NCI-H2081 treated with DMSO at 0.1 percent for 48 hours (cell line): Measurements from ENCODE around the gene RS1.

Source experiments
- DNase-seq: peaks from one replicate; lab custom pipeline; 2025; lab: John Stamatoyannopoulos, UW

The RS1 gene

GRCh38 chrX:18672008-18672407, at the start of gene RS1:
TSS of gene RS1 (minus strand) at chrX:18672108. CDS start at chrX:18672068, 40 bp downstream.
- DNase-seq: no peak

- no peak for DNase-seq
Measured at GRCh38 chrX:18719852-18720251, 47.9 kb upstream of the RS1 start.

- no peak for DNase-seq
Measured at GRCh38 chrX:18714910-18715309, 43.0 kb upstream of the RS1 start.

- DNase-seq: no peak
Measured at GRCh38 chrX:18709833-18710232, 37.9 kb upstream of the RS1 start.

GRCh38 chrX:18707426-18708049, 35.6 kb upstream of the RS1 start, which contains the start of gene PPEF1:
TSS of gene PPEF1 (plus strand) at chrX:18707645. CDS start at chrX:18707781, 136 bp downstream.
- DNase-seq: no peak

- no peak for DNase-seq
Measured at GRCh38 chrX:18702362-18703195, 30.7 kb upstream of the RS1 start.

GRCh38 chrX:18701621-18702361, 29.9 kb upstream of the RS1 start:
- DNase-seq: no peak

- DNase-seq: no peak
Measured at GRCh38 chrX:18698737-18699650, 27.1 kb upstream of the RS1 start.

- no peak for DNase-seq
Measured at GRCh38 chrX:18696653-18697052, 24.7 kb upstream of the RS1 start.

GRCh38 chrX:18692541-18692940, 20.6 kb upstream of the RS1 start:
- no peak for DNase-seq

GRCh38 chrX:18691431-18691830, 19.5 kb upstream of the RS1 start:
- no peak for DNase-seq

- DNase-seq: no peak
Measured at GRCh38 chrX:18687856-18688495, 16.1 kb upstream of the RS1 start.

- no peak for DNase-seq
Measured at GRCh38 chrX:18682979-18683387, 11.1 kb upstream of the RS1 start.

- no peak for DNase-seq
Measured at GRCh38 chrX:18681996-18682395, 10.1 kb upstream of the RS1 start.

GRCh38 chrX:18677161-18677869, 5.4 kb upstream of the RS1 start:
- no peak for DNase-seq

GRCh38 chrX:18676470-18676869, 4.6 kb upstream of the RS1 start:
- no peak for DNase-seq

- DNase-seq: no peak
Measured at GRCh38 chrX:18676050-18676449, 4.1 kb upstream of the RS1 start.

- no peak for DNase-seq
Measured at GRCh38 chrX:18674788-18675735, 3.2 kb upstream of the RS1 start.

GRCh38 chrX:18674417-18674787, 2.5 kb upstream of the RS1 start:
- DNase-seq: no peak
